HG02678 (cell line): ENCODE data around the gene UBE4A.

Experiments used
- ATAC-seq: cut with Tn5 transposase; IDR thresholded peaks from one replicate; pipeline ENCODE4 v1.9.1; 2021; ENCODE audit warnings: mild to moderate bottlenecking, moderate library complexity; ENCODE audit not compliant: unreplicated experiment

The UBE4A gene, protein sequence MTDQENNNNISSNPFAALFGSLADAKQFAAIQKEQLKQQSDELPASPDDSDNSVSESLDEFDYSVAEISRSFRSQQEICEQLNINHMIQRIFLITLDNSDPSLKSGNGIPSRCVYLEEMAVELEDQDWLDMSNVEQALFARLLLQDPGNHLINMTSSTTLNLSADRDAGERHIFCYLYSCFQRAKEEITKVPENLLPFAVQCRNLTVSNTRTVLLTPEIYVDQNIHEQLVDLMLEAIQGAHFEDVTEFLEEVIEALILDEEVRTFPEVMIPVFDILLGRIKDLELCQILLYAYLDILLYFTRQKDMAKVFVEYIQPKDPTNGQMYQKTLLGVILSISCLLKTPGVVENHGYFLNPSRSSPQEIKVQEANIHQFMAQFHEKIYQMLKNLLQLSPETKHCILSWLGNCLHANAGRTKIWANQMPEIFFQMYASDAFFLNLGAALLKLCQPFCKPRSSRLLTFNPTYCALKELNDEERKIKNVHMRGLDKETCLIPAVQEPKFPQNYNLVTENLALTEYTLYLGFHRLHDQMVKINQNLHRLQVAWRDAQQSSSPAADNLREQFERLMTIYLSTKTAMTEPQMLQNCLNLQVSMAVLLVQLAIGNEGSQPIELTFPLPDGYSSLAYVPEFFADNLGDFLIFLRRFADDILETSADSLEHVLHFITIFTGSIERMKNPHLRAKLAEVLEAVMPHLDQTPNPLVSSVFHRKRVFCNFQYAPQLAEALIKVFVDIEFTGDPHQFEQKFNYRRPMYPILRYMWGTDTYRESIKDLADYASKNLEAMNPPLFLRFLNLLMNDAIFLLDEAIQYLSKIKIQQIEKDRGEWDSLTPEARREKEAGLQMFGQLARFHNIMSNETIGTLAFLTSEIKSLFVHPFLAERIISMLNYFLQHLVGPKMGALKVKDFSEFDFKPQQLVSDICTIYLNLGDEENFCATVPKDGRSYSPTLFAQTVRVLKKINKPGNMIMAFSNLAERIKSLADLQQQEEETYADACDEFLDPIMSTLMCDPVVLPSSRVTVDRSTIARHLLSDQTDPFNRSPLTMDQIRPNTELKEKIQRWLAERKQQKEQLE

GRCh38 chr11:118359295-118359958, at the start of gene UBE4A:
UBE4A (plus strand) TSS chr11:118359600; CDS start chr11:118365081, 5,481 bp downstream.
- ATAC-seq, result peak; percentile 92

DNA sequence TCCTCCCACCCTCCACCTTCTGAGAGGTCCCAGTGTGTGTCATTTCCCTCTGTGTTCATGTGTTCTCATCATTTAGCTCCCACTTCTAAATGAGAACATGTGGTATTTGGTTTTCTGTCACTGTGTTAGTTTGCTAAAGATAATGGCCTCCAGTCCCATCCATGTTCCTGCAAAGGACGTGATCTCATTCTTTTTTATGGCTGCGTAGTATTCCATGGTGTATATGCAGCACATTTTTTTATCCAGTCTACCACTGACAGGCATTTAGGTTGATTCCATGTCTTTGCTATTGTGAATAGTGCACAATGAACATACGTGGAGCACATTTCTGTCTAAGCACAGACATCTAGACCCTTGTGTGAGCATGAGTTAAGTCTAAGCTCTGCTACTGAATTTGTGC, 49.1 kb upstream of the UBE4A start:
- no peak for ATAC-seq

GRCh38 chr11:118310781-118311485, 48.5 kb upstream of the UBE4A start:
- no peak for ATAC-seq

- no peak for ATAC-seq
Measured at GRCh38 chr11:118311518-118311917, 47.9 kb upstream of the UBE4A start.

DNA sequence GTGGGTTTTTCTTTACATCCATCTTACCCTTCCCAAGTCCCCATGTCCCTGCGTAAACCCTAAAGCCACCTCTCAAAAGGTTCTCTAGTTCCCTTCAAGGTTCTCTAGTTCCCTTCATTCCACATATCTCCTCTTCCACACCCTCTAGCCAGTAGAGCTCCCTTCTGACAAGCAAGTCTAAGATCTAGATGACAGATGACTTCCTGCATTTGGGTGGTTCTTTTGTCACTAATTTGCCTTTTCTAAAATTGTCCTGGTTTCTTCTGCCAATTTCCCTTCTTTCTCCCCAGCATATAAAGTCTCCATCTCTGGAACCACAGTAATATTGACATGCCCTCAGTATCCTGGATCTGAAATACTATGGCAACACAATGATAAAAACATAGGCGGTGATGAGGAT, 47.1 kb upstream of the UBE4A start:
- no peak for ATAC-seq

- no peak for ATAC-seq
Measured at GRCh38 chr11:118313242-118313641, 46.2 kb upstream of the UBE4A start.

DNA sequence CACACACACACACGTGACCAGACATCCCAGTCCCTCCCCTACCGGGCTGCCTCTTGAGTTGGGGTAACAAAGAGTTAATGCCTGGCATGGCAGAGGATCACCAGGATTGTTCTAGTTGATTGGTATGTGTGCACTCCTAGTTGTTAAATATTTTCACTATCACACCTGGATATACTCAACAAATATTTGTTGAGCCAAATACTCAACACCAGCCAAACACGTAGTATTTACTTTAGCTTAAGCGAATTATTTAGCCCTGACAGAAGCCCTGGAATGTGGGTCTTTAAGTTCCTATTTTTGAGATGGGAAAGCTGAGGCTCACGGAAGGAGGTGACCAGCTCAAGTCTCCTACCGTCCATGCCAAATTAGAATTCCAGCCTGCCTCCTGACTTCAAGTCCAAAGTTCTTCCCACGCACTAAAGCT, 44.4 kb upstream of the UBE4A start:
- ATAC-seq, result no peak

DNA sequence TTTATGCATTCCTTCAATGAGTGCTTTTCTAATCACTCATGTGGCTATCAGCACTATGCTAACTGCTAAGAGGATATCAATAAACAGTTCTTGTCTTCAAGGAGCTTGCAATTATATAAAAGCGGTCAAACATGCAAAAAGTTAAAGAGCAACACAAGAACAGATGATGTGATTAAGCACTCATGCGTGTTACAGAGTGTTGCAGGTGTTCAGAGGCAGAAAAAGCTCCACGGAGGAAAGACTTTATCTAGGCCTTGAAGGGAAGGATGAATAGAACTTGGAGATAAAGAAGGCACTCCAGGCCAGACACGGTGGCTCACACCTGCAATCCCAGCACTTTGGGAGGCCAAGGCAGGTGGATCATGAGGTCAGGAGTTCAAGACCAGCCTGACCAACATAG, 41.3 kb upstream of the UBE4A start:
- no peak for ATAC-seq

DNA sequence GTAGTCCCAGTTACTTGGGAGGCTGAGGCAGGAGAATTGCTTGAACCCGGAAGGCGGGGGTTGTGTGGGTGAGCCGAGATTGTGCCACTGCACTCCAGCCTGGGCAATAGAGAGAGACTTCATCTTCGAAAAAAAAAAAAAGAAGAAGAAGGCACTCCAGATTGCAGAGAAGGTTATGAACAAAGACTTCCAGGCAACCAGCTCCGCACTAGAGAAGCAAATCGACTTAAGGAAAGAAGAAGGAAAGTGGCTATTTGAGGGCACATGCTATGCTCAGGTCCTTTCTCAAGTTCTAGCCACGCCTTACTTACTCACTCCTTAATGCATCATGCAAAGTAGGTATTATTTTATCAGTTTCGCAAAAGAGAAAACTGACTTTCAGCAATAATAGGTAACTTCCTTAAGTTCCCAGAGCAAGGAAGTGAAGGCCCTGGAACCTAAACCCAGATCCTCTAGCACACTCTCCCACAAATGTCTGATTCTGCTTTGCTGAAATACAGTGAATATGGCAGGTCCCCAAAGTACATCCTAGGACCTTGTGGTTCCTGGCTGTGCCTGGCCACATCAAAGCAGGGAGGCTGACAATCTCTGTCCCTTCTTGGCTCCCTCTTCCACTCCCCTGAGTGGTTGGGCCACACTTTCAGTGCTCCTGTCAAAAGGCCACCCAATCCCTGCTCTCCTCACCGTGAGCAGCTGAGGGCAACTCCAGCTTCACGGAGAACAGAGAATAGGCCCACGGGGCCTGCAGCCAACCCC, 40.6 kb upstream of the UBE4A start:
- ATAC-seq, result no peak

GRCh38 chr11:118319337-118319707, 40.1 kb upstream of the UBE4A start:
- no peak for ATAC-seq

DNA sequence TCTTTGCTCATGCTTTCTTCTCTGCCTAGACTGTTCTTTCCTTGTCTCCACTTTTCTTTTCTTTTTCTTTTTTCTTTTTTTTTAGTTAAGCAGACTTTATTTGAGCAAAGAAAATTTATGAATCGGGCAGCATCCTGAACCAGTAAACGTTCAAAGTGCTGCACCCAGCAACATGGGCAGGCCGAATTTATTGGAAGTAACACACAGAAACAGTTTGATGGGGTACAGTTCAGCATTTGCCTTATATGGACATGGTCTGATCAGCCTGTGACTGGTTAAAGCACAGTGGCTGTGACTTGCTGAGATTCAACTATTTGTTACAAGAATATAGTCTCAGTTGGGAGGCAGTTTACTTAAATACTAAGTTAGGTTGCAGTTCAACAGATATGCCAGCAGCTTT, 38.9 kb upstream of the UBE4A start:
- ATAC-seq, result no peak

DNA sequence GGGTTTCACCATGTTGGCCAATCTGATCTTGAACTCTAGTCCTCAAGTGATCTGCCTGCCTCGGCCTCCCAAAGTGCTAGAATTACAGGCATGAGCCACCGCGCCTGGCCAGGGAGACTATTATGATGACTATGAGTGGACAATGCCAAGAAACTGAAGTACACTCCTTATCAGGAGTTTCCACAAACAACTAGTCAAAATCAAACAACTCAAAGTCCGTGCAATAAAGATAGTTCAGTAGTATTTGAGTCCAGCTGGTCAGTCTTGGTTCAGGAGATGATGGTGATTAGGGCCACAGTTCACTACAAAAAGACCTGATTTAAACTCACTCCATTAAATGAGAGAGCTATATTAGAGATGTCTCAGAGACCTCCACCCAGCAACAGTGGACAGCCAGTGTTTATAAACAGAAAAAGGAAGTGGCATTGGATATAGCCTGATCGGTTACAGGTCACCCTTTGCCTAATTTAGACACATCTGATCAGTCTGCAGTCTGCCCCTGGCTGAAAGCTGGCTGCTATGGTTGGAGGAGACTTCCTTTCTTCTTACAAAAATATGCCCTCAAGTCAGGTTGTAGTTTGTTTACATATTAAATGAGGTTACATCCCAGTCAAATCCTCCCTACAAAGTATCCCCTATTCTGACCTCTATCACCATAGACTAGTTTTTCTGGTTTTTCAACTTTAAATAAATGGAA, 37.9 kb upstream of the UBE4A start:
- ATAC-seq, result no peak

DNA sequence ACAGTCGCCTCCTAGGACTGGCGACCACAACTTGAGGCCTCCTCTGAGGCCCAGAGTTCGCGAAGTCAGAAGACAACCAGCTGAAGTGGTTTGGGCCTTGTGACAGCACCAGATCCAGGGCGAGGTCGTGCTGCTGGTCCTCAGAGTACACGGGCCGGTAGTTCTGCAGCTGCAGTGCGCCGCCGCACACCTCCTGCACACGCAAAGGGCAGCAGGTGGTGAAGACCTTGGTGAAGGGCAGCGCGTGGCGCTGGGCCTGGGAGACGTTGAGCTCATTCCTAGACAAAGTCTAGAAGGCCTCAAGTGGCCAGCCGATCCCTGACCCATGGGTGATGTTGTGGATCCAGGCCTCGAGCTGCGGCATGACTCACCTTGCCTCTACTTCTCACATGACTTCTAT, 36.7 kb upstream of the UBE4A start:
- ATAC-seq, result no peak

DNA sequence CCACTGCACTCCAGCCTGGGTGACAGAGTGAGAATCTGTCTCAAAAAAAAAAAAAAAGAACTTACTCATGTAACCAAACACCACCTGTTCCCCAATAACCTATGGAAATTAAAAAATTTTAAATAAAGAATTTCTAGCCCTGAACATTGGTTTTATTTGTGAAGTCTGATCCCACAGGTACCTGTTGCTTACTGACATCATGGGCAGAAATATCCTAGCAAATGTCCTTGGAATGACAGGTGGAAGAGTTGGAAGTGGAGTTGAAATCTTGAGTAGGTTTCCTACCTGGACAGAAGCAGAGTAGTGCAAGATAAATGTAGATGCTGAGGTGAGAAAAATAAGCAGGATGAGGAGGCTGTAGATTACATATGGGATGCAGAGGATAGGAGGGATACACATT, 34.1 kb upstream of the UBE4A start:
- no peak for ATAC-seq

- no peak for ATAC-seq
Measured at GRCh38 chr11:118328745-118329144, 30.7 kb upstream of the UBE4A start.

- ATAC-seq, result no peak
Measured at GRCh38 chr11:118334745-118335144, 24.7 kb upstream of the UBE4A start.

GRCh38 chr11:118338637-118339061, 20.8 kb upstream of the UBE4A start:
- no peak for ATAC-seq

DNA sequence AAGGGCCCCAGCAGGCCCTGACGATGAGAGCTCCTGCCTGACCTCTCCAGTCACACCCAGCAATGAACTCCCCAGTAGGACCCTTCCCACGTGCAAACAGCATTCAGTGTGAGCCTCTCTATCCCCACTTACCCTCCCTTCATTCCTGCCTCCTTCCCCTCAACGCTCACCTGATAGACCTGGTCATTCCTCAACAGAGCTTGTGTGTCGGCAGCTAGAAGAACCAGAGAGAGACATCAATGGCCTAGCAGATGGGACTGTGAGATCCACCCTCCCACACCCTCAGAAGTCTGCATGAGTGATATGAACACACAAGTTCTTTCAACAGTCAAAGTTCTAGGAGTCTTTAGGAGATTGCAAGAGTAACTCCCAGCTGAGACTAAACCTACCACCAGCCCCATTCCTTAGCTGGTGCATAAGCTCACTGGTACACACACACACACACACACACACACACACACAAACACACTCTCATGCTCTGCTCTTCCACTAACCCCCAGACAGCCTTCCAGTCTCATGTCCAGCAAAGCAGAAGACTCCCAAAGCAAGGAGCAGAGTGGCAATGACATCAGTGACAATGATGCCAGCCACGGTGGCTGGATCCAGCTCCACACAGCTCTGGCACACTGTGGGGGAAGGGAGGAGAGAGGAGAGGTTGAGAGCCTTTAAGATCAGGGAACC, 20.0 kb upstream of the UBE4A start:
- ATAC-seq, result no peak

DNA sequence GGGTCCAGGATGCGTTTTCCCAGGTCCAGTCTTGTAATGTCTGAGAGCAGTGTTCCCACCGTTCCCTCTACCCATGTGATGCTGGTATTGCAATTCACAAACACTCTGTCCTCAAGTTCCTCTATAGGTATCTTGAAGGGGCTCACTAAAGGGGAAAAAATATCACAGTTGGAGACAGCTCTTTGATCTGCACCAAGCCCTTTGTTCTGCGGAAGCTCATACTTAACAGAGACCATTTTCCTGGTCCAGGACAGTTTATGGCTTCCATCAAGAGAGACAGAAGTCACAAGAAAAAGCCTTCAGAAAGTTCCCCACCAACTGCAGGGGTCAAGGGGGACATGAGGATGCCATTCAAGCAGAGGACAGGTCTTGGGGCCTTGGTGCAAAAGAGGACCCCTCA, 19.0 kb upstream of the UBE4A start:
- ATAC-seq, result no peak
